ENCODE measurements around the gene OR14A16.

Gene OR14A16

DNA sequence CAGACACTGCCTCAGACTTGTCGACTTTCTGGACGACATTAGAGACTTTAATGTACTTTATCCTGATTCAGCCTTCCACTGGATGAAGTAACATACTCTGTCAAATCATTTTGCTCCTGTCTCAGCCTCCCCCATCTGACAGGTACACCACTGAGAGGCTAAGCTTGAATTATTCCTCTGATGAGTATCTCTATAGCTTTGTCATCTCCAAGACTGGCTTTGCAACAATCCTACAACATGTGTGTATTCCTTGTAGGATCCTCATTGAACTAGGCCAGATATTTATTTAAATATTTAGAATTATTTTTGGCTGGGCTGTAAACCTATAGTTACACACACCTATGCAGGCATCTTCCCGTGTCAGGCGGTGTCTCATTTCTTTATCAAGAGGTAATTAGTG, 32.0 kb upstream of the OR14A16 start:
- no peak overlapping the region for H3K27ac ChIP-seq (ENCODE audit: insufficient read depth in 1 of 2, low read depth in 1 of 2, low read length in 2 of 2, poor library complexity in 1 of 2, severe bottlenecking in 2 of 2)
- DNase-seq, result no peak
- no peaks in the 10 kb centered on the region for H3K9me3 ChIP-seq (ENCODE audit: control extremely low read depth in 1 of 5, control insufficient read depth in 4 of 5, insufficient read depth in 2 of 5, low read depth in 1 of 5, low read length in 4 of 5)
- no peaks in the 10 kb centered on the region for H3K27me3 ChIP-seq (replicated peaks in 2 of 5; ENCODE audit: control insufficient read depth in 4 of 5, insufficient read depth in 5 of 5, low read length in 4 of 5)
- WGBS (ENCODE audit: insufficient coverage), result 93% methylated on average over 4 of the region's 4 CpGs
- ChIA-PET CTCF (interaction anchor here (1.4 kb wide), 1 partner anchor 180 kb away, joined by 4 read pairs; no protein-coding TSS in a partner anchor), POLR2A (no interaction called here)
- H3K4me3 ChIP-seq (ENCODE audit: control insufficient read depth in 1 of 7, extremely low read depth in 1 of 7, insufficient read depth in 4 of 7, low read depth in 2 of 7, low read length in 6 of 7), result no peak overlapping the region
- H3K4me1 ChIP-seq (ENCODE audit: control extremely low read depth in 1 of 4, control insufficient read depth in 4 of 4, insufficient read depth in 4 of 4, low read length in 3 of 4), result peaks cover 13 to 64% (median 48%) of the 10 kb centered on the region in 4 experiments
- H3K36me3 ChIP-seq (ENCODE audit: control insufficient read depth in 4 of 4, insufficient read depth in 4 of 4, low read length in 3 of 4), result peaks cover 0 to 6% (median 5%) of the 10 kb centered on the region in 4 experiments

DNA sequence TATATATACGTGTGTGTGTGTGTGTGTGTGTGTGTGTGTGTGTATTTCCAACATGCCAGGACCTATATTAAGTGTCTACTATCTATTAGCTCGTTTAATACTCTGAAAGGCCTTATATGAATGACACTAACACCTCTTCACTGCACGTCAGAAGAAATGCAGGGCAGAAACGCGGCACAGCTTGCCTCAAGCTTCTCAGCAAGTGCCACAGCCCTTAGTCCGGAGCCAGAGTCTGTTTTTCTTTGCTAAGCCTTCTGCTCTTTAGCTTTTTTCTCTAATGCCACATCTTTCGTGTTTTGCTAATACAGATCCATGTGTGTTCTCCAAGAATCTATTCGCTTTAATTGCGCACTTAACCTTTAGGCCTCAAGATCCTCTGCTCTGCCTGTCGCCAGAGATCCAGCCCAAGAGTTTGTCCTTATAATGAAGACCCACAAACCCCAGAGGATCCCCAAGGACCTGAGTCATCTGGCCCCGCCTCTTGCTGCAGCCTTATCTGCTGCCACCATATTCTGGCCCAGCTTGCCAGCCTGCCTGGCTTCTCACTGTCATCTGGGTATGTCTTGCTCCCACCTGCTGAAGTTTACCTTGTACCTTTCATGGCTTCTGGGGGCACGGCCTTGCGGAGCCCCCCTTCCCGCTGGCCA, 31.1 kb upstream of the OR14A16 start:
- peak overlapping the region in 1 of 2 experiments; percentile 54 for H3K27ac ChIP-seq (ENCODE audit: insufficient read depth in 1 of 2, low read depth in 1 of 2, low read length in 2 of 2, poor library complexity in 1 of 2, severe bottlenecking in 2 of 2)
- DNase-seq, result peak; percentile 66 to 92 (median 86)
- POLR2A ChIA-PET, result no interaction called here
- CTCF ChIA-PET, result interaction anchor here (0.5 kb wide), 1 partner anchor 1823 kb away, joined by 3 read pairs; no protein-coding TSS in a partner anchor
- 74% methylated on average over 12 of the region's 14 CpGs for WGBS (ENCODE audit: insufficient coverage)
- no peaks in the 10 kb centered on the region for H3K9me3 ChIP-seq (ENCODE audit: control extremely low read depth in 1 of 5, control insufficient read depth in 4 of 5, insufficient read depth in 2 of 5, low read depth in 1 of 5, low read length in 4 of 5)
- no peak overlapping the region for H3K4me3 ChIP-seq (ENCODE audit: control insufficient read depth in 1 of 7, extremely low read depth in 1 of 7, insufficient read depth in 4 of 7, low read depth in 2 of 7, low read length in 6 of 7)
- no peaks in the 10 kb centered on the region for H3K27me3 ChIP-seq (replicated peaks in 2 of 5; ENCODE audit: control insufficient read depth in 4 of 5, insufficient read depth in 5 of 5, low read length in 4 of 5)
- H3K36me3 ChIP-seq (ENCODE audit: control insufficient read depth in 4 of 4, insufficient read depth in 4 of 4, low read length in 3 of 4), result no peaks in the 10 kb centered on the region
- H3K4me1 ChIP-seq (ENCODE audit: control extremely low read depth in 1 of 4, control insufficient read depth in 4 of 4, insufficient read depth in 4 of 4, low read length in 3 of 4), result peaks cover 13 to 64% (median 44%) of the 10 kb centered on the region in 4 experiments

DNA sequence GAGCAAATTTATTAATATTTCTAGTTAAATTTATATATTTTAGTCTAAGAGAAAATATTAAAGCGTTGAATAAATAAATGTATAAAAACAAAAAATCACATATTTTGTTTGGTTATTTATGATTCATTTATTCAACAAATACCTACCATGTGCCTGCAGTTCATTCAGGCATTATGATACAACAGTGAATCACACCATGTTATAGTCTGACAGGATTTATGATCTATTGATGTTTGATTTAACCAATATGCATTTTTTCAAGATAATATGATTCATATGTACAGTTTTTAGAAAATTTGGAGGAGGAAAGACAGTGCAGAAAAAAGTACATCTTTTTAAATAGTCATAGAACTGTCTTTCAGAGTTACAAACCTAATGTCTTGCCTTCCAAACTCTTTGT, 25.7 kb upstream of the OR14A16 start:
- H3K4me3 ChIP-seq (ENCODE audit: control insufficient read depth in 1 of 7, extremely low read depth in 1 of 7, insufficient read depth in 4 of 7, low read depth in 2 of 7, low read length in 6 of 7), result no peak overlapping the region
- no peaks in the 10 kb centered on the region for H3K36me3 ChIP-seq (ENCODE audit: control insufficient read depth in 4 of 4, insufficient read depth in 4 of 4, low read length in 3 of 4)
- peaks cover 6 to 22% (median 15%) of the 10 kb centered on the region in 4 experiments for H3K4me1 ChIP-seq (ENCODE audit: control extremely low read depth in 1 of 4, control insufficient read depth in 4 of 4, insufficient read depth in 4 of 4, low read length in 3 of 4)
- H3K9me3 ChIP-seq (ENCODE audit: control extremely low read depth in 1 of 5, control insufficient read depth in 4 of 5, insufficient read depth in 2 of 5, low read depth in 1 of 5, low read length in 4 of 5), result no peaks in the 10 kb centered on the region
- WGBS (ENCODE audit: insufficient coverage), result no CpG with 5 or more reads among the region's 1 CpG
- no peaks in the 10 kb centered on the region for H3K27me3 ChIP-seq (replicated peaks in 2 of 5; ENCODE audit: control insufficient read depth in 4 of 5, insufficient read depth in 5 of 5, low read length in 4 of 5)
- POLR2A ChIA-PET, result no interaction called here
- CTCF ChIA-PET, result interaction anchor here (1.0 kb wide), 2 partner anchors 9 to 10 kb away, joined by 3 read pairs; no protein-coding TSS in a partner anchor
- no peak for DNase-seq
- H3K27ac ChIP-seq (ENCODE audit: insufficient read depth in 1 of 2, low read depth in 1 of 2, low read length in 2 of 2, poor library complexity in 1 of 2, severe bottlenecking in 2 of 2), result no peak overlapping the region

DNA sequence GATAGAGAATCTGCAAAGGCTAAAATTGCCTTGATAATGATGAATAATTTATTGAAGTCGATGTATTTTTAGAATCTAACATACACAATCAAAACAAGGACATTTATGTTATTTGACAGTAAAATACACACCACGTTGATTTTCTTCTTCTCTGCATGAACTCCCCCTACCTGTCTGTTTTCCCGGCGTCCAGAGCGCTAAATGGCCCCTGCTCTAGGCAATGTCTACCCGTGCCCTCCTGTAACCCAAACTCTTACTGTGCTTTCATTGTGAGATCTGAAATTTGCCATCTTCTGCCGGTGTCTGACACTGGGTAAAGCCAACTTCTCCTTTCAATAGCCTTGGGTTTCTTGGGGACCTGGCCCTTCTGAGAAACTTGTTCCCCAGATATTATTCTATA, 24.4 kb upstream of the OR14A16 start:
- Histone ChIP-seq H3K27ac (ENCODE audit: insufficient read depth in 1 of 2, low read depth in 1 of 2, low read length in 2 of 2, poor library complexity in 1 of 2, severe bottlenecking in 2 of 2) (no peak overlapping the region), H3K27me3 (replicated peaks in 2 of 5; ENCODE audit: control insufficient read depth in 4 of 5, insufficient read depth in 5 of 5, low read length in 4 of 5) (no peaks in the 10 kb centered on the region), H3K4me3 (ENCODE audit: control insufficient read depth in 1 of 7, extremely low read depth in 1 of 7, insufficient read depth in 4 of 7, low read depth in 2 of 7, low read length in 6 of 7) (no peak overlapping the region), H3K36me3 (ENCODE audit: control insufficient read depth in 4 of 4, insufficient read depth in 4 of 4, low read length in 3 of 4) (no peaks in the 10 kb centered on the region), H3K4me1 (ENCODE audit: control extremely low read depth in 1 of 4, control insufficient read depth in 4 of 4, insufficient read depth in 4 of 4, low read length in 3 of 4) (peaks cover 6 to 16% (median 11%) of the 10 kb centered on the region in 4 experiments), H3K9me3 (ENCODE audit: control extremely low read depth in 1 of 5, control insufficient read depth in 4 of 5, insufficient read depth in 2 of 5, low read depth in 1 of 5, low read length in 4 of 5) (no peaks in the 10 kb centered on the region)
- 96% methylated on average over 6 of the region's 7 CpGs for WGBS (ENCODE audit: insufficient coverage)
- CTCF ChIA-PET, result no interaction called here
- DNase-seq, result no peak
- POLR2A ChIA-PET, result no interaction called here

DNA sequence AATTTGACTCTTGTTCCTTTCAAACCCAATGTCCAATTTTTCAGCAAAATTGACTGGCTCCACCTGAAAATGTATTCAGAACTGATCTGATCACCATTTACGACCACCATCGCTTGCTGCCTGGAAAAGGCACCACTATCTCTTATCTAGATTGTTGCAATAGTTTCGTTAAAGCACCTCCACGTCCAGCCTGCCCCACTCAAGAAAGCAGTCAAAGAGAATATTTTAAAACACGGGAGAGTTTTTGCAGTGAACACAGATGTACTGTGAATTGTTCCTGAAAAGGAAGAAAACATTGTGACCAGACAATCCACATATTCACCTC, 21.7 kb upstream of the OR14A16 start:
- CTCF ChIA-PET, result no interaction called here
- POLR2A ChIA-PET, result no interaction called here
- Histone ChIP-seq H3K9me3 (ENCODE audit: control extremely low read depth in 1 of 5, control insufficient read depth in 4 of 5, insufficient read depth in 2 of 5, low read depth in 1 of 5, low read length in 4 of 5) (no peaks in the 10 kb centered on the region), H3K4me1 (ENCODE audit: control extremely low read depth in 1 of 4, control insufficient read depth in 4 of 4, insufficient read depth in 4 of 4, low read length in 3 of 4) (peaks cover 2 to 8% (median 7%) of the 10 kb centered on the region in 4 experiments), H3K27ac (ENCODE audit: insufficient read depth in 1 of 2, low read depth in 1 of 2, low read length in 2 of 2, poor library complexity in 1 of 2, severe bottlenecking in 2 of 2) (no peak overlapping the region), H3K27me3 (replicated peaks in 2 of 5; ENCODE audit: control insufficient read depth in 4 of 5, insufficient read depth in 5 of 5, low read length in 4 of 5) (no peaks in the 10 kb centered on the region), H3K36me3 (ENCODE audit: control insufficient read depth in 4 of 4, insufficient read depth in 4 of 4, low read length in 3 of 4) (no peaks in the 10 kb centered on the region), H3K4me3 (ENCODE audit: control insufficient read depth in 1 of 7, extremely low read depth in 1 of 7, insufficient read depth in 4 of 7, low read depth in 2 of 7, low read length in 6 of 7) (no peak overlapping the region)
- no peak for DNase-seq
- 97% methylated on average over 5 of the region's 5 CpGs for WGBS (ENCODE audit: insufficient coverage)

DNA sequence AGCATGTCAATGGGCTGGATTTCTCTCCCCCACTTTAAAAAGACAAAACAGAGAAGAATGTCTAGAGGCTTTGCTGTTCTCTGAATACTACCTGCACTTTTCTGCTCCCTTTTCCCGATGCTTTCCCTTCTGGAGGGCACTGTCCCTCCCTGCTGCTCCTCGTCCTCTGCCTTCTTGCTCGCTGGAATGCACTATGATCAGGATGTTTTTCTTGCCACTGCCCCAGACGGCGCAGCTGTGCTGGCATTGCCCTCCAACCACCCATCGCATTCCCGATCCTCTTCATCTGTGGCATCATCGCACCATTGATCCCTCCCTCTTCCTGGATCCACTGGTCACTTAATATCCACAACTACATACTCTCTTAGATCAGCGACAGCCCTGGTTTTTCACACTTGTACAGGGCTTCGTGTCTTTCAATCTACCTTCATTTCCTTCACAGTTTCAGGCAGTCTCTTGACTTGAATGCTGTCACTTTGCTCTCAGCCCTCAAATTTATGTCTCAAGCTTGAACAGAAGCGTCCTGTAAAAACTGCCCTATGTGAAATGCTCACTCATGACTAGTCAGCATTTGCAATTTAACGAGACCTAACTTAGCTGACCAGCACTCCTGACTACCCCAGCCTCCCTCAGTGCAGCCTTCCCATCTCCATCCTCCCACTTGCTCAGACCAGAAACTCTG, 21.2 kb upstream of the OR14A16 start:
- Histone ChIP-seq H3K36me3 (ENCODE audit: control insufficient read depth in 4 of 4, insufficient read depth in 4 of 4, low read length in 3 of 4) (no peaks in the 10 kb centered on the region), H3K27me3 (replicated peaks in 2 of 5; ENCODE audit: control insufficient read depth in 4 of 5, insufficient read depth in 5 of 5, low read length in 4 of 5) (no peaks in the 10 kb centered on the region), H3K4me3 (ENCODE audit: control insufficient read depth in 1 of 7, extremely low read depth in 1 of 7, insufficient read depth in 4 of 7, low read depth in 2 of 7, low read length in 6 of 7) (no peak overlapping the region), H3K4me1 (ENCODE audit: control extremely low read depth in 1 of 4, control insufficient read depth in 4 of 4, insufficient read depth in 4 of 4, low read length in 3 of 4) (peaks cover 4 to 11% (median 11%) of the 10 kb centered on the region in 4 experiments), H3K27ac (ENCODE audit: insufficient read depth in 1 of 2, low read depth in 1 of 2, low read length in 2 of 2, poor library complexity in 1 of 2, severe bottlenecking in 2 of 2) (no peak overlapping the region), H3K9me3 (ENCODE audit: control extremely low read depth in 1 of 5, control insufficient read depth in 4 of 5, insufficient read depth in 2 of 5, low read depth in 1 of 5, low read length in 4 of 5) (no peaks in the 10 kb centered on the region)
- POLR2A ChIA-PET, result no interaction called here
- CTCF ChIA-PET, result no interaction called here
- DNase-seq, result no peak
- 87% methylated on average over 12 of the region's 12 CpGs for WGBS (ENCODE audit: insufficient coverage)

DNA sequence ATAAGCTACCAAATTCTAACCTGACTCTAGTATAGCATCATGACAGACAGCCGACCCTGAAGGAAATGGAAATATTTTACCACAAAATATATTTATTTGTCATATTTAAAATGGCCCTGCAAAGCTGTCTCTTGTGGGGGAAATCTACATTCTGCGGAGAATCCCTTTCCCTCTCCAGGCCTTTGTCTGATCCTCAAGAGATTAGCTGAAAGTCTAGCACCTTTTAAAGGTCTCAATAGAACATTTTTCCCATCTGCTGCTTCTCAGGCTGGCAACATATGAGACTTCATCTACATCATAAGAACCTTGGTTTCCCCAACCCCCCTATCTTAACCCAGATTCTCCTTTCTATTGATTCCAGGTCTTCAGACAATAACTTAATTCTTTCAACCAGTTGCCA, 19.5 kb upstream of the OR14A16 start:
- DNase-seq, result no peak
- H3K36me3 ChIP-seq (ENCODE audit: control insufficient read depth in 4 of 4, insufficient read depth in 4 of 4, low read length in 3 of 4), result no peaks in the 10 kb centered on the region
- WGBS (ENCODE audit: insufficient coverage), result 100% methylated on average over 1 of the region's 2 CpGs
- no peak overlapping the region for H3K27ac ChIP-seq (ENCODE audit: insufficient read depth in 1 of 2, low read depth in 1 of 2, low read length in 2 of 2, poor library complexity in 1 of 2, severe bottlenecking in 2 of 2)
- H3K27me3 ChIP-seq (replicated peaks in 2 of 5; ENCODE audit: control insufficient read depth in 4 of 5, insufficient read depth in 5 of 5, low read length in 4 of 5), result no peaks in the 10 kb centered on the region
- no peaks in the 10 kb centered on the region for H3K9me3 ChIP-seq (ENCODE audit: control extremely low read depth in 1 of 5, control insufficient read depth in 4 of 5, insufficient read depth in 2 of 5, low read depth in 1 of 5, low read length in 4 of 5)
- POLR2A ChIA-PET, result interaction anchor here (1.1 kb wide), 1 partner anchor 14 kb away, joined by 3 read pairs; the partner anchor contains the start of gene TRIM58
- no peak overlapping the region for H3K4me3 ChIP-seq (ENCODE audit: control insufficient read depth in 1 of 7, extremely low read depth in 1 of 7, insufficient read depth in 4 of 7, low read depth in 2 of 7, low read length in 6 of 7)
- peaks cover 4 to 11% (median 11%) of the 10 kb centered on the region in 4 experiments for H3K4me1 ChIP-seq (ENCODE audit: control extremely low read depth in 1 of 4, control insufficient read depth in 4 of 4, insufficient read depth in 4 of 4, low read length in 3 of 4)
- CTCF ChIA-PET, result interaction anchor here (0.9 kb wide), 1 partner anchor 15 kb away, joined by 3 read pairs; no protein-coding TSS in a partner anchor
